ENCODE results near the gene ARHGEF9.
"Not testable (repeated sequence)": the region's sequence is repeated elsewhere in the genome, so short reads cannot be mapped to it uniquely, and the experiment has no call there.

Gene ARHGEF9

GRCh38 chrX:63810746-63811145 lies 25.7 kb upstream of the ARHGEF9 start:
- no peaks in the 10 kb centered on the region for H3K79me2 ChIP-seq (ENCODE audit: insufficient read depth, low read depth)
- H3K36me3 ChIP-seq (ENCODE audit: insufficient read depth), result no peaks in the 10 kb centered on the region
- H4K20me1 ChIP-seq (ENCODE audit: insufficient read depth), result no peaks in the 10 kb centered on the region
- no peak overlapping the region for H3K27ac ChIP-seq
- H3K9ac ChIP-seq, result no peak overlapping the region
- no peak for TF ChIP-seq CTCF (conservative IDR thresholded peaks at IDR 0.05; ENCODE audit: low read depth, low read length)
- H3K4me2 ChIP-seq, result no peak overlapping the region
- H2AFZ ChIP-seq (ENCODE audit: low read depth), result no peak overlapping the region
- no peaks in the 10 kb centered on the region for H3K4me1 ChIP-seq (ENCODE audit: low read depth, poor library complexity, severe bottlenecking)
- H3K4me3 ChIP-seq (IDR thresholded peaks at IDR 0.05; ENCODE audit: insufficient read depth, low read depth, low read length), result no peak overlapping the region
- no peaks in the 10 kb centered on the region for H3K27me3 ChIP-seq (ENCODE audit: insufficient read depth, low read depth)

- TF ChIP-seq CTCF (conservative IDR thresholded peaks at IDR 0.05; ENCODE audit: low read depth, low read length), result no peak
- no peak overlapping the region for H3K4me3 ChIP-seq (IDR thresholded peaks at IDR 0.05; ENCODE audit: insufficient read depth, low read depth, low read length)
- no peak overlapping the region for H3K4me2 ChIP-seq
- no peaks in the 10 kb centered on the region for H3K36me3 ChIP-seq (ENCODE audit: insufficient read depth)
- H3K79me2 ChIP-seq (ENCODE audit: insufficient read depth, low read depth), result no peaks in the 10 kb centered on the region
- H3K27ac ChIP-seq, result no peak overlapping the region
- H2AFZ ChIP-seq (ENCODE audit: low read depth), result no peak overlapping the region
- no peak overlapping the region for H3K9ac ChIP-seq
- H4K20me1 ChIP-seq (ENCODE audit: insufficient read depth), result no peaks in the 10 kb centered on the region
- H3K27me3 ChIP-seq (ENCODE audit: insufficient read depth, low read depth), result no peaks in the 10 kb centered on the region
- no peaks in the 10 kb centered on the region for H3K4me1 ChIP-seq (ENCODE audit: low read depth, poor library complexity, severe bottlenecking)
Observed at GRCh38 chrX:63809173-63809572, 24.2 kb upstream of the ARHGEF9 start.

GRCh38 chrX:63795406-63795805 lies 10.4 kb upstream of the ARHGEF9 start:
- H3K4me3 ChIP-seq (IDR thresholded peaks at IDR 0.05; ENCODE audit: insufficient read depth, low read depth, low read length), result not testable (repeated sequence)

GRCh38 chrX:63785708-63786040 lies 660 bp upstream of the ARHGEF9 start:
- TF ChIP-seq CTCF (conservative IDR thresholded peaks at IDR 0.05; ENCODE audit: low read depth, low read length), result no peak
- Histone ChIP-seq H4K20me1 (ENCODE audit: insufficient read depth) (no peaks in the 10 kb centered on the region), H3K4me3 (IDR thresholded peaks at IDR 0.05; ENCODE audit: insufficient read depth, low read depth, low read length) (no peak overlapping the region), H3K27ac (no peak overlapping the region), H3K4me2 (no peak overlapping the region), H3K36me3 (ENCODE audit: insufficient read depth) (no peaks in the 10 kb centered on the region), H3K79me2 (ENCODE audit: insufficient read depth, low read depth) (no peaks in the 10 kb centered on the region), H3K9ac (no peak overlapping the region), H3K27me3 (ENCODE audit: insufficient read depth, low read depth) (no peaks in the 10 kb centered on the region), H3K4me1 (ENCODE audit: low read depth, poor library complexity, severe bottlenecking) (no peaks in the 10 kb centered on the region), H2AFZ (ENCODE audit: low read depth) (no peak overlapping the region)

More at GRCh38 chrX:63795406-63795805, 10.4 kb upstream of the ARHGEF9 start:
- H4K20me1 ChIP-seq (ENCODE audit: insufficient read depth); H3K27me3 ChIP-seq (ENCODE audit: insufficient read depth, low read depth); H3K4me1 ChIP-seq (ENCODE audit: low read depth, poor library complexity, severe bottlenecking); H3K36me3 ChIP-seq (ENCODE audit: insufficient read depth); H3K79me2 ChIP-seq (ENCODE audit: insufficient read depth, low read depth); H2AFZ ChIP-seq (ENCODE audit: low read depth); H3K4me2 ChIP-seq; H3K27ac ChIP-seq; H3K9ac ChIP-seq: not testable (repeated sequence)

GRCh38 chrX:63784346-63784901 lies 590 bp downstream of the ARHGEF9 start:
- TF ChIP-seq CTCF (conservative IDR thresholded peaks at IDR 0.05; ENCODE audit: low read depth, low read length), result no peak
- H3K4me2 ChIP-seq, result no peak overlapping the region

More at GRCh38 chrX:63784346-63784901, 590 bp downstream of the ARHGEF9 start:
- H3K9ac ChIP-seq, result no peak overlapping the region
- H3K27ac ChIP-seq, result no peak overlapping the region
- no peaks in the 10 kb centered on the region for H3K27me3 ChIP-seq (ENCODE audit: insufficient read depth, low read depth)
- no peaks in the 10 kb centered on the region for H3K4me1 ChIP-seq (ENCODE audit: low read depth, poor library complexity, severe bottlenecking)
- H3K36me3 ChIP-seq (ENCODE audit: insufficient read depth), result no peaks in the 10 kb centered on the region
- no peak overlapping the region for H3K4me3 ChIP-seq (IDR thresholded peaks at IDR 0.05; ENCODE audit: insufficient read depth, low read depth, low read length)
- H4K20me1 ChIP-seq (ENCODE audit: insufficient read depth), result no peaks in the 10 kb centered on the region
- no peak overlapping the region for H2AFZ ChIP-seq (ENCODE audit: low read depth)
- H3K79me2 ChIP-seq (ENCODE audit: insufficient read depth, low read depth), result no peaks in the 10 kb centered on the region
